Body of pancreas (tissue), 4 donors: ENCODE results near the gene YIF1B.

Experiments used
- POLR2A ChIP-seq, 3 donors: fragments of 450-650 bp; IDR thresholded peaks; one replicate each; pipeline ENCODE4 v1.6.1; 2016; ENCODE audit warnings: antibody characterized with exemption in 3 of 3, mild to moderate bottlenecking in 2 of 3
- TF ChIP-seq, protein P1 (sequence below), 7 experiments: fragments of 450-650 bp in 4 of 7; fragments of 200-600 bp in 3 of 7; sonication (generic) in 3 of 7; IDR thresholded peaks; one replicate each; pipeline ENCODE4 v1.5.1; 2016 to 2019; ENCODE audit warnings: antibody characterized with exemption in 7 of 7

- TF ChIP-seq, protein P1, sequence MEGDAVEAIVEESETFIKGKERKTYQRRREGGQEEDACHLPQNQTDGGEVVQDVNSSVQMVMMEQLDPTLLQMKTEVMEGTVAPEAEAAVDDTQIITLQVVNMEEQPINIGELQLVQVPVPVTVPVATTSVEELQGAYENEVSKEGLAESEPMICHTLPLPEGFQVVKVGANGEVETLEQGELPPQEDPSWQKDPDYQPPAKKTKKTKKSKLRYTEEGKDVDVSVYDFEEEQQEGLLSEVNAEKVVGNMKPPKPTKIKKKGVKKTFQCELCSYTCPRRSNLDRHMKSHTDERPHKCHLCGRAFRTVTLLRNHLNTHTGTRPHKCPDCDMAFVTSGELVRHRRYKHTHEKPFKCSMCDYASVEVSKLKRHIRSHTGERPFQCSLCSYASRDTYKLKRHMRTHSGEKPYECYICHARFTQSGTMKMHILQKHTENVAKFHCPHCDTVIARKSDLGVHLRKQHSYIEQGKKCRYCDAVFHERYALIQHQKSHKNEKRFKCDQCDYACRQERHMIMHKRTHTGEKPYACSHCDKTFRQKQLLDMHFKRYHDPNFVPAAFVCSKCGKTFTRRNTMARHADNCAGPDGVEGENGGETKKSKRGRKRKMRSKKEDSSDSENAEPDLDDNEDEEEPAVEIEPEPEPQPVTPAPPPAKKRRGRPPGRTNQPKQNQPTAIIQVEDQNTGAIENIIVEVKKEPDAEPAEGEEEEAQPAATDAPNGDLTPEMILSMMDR (IDR thresholded peaks at IDR 0.05): no peak
- TF ChIP-seq POLR2A (IDR thresholded peaks at IDR 0.05): no peak
Measured at GRCh38 chr19:38351865-38352395, 36.2 kb upstream of the YIF1B start.
